Epithelial cell of proximal tubule (primary cell): ENCODE measurements around the gene MFAP5. TPM values are rescaled to one million over a fixed set of nuclear protein-coding genes. Genes with fewer than 3 reads are reported as not detected.
"Not testable (repeated sequence)": the region's sequence is repeated elsewhere in the genome, so short reads cannot be mapped to it uniquely, and the experiment has no call there.

ENCODE experiments used
- DNase-seq: peaks from one replicate; pipeline ENCODE4 v3.0.0-alpha.2; 2011; ENCODE audit warnings: low read depth
- H3K4me3 ChIP-seq: 2 replicates; pipeline ENCODE4 v1.5.1; 2011; ENCODE audit warnings: low read depth, mild to moderate bottlenecking, low read length
- total RNA-seq: library from RNA; depleted of rRNA; stranded (reverse); fragments of >200 nt; gene quantifications from 2 replicates; pipeline ENCODE4 v1.2.3, GENCODE V29; 2015
- TF ChIP-seq, protein P1 (sequence below): conservative IDR thresholded peaks from 2 replicates; pipeline ENCODE4 v1.5.1; 2012; ENCODE audit warnings: low read depth, mild to moderate bottlenecking, low read length

Gene MFAP5
- total RNA-seq, 1 donor from 2014 or later, result 0.75 TPM

GRCh38 chr12:8644345-8645248 is 18.0 kb downstream of the MFAP5 start:
- no peak for DNase-seq

DNA sequence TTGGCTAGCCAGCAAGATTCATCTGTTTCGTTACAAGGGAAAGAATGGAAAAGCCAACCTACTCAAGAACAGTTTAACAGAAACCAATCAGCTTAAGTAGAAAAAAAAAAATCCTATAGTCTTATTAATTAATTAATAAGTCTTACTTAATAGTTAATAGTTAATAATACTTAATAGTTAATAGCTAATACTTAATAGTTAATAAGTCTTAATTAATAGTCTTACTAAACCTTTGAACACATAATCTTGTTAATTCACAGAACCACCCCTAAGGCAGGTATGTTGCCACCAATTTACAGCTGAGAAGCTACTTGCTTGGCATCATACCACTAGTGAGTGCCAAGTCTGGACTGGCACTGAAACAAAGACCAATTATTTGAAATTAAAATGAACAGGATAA is 19.9 kb downstream of the MFAP5 start:
- TF ChIP-seq, protein P1, sequence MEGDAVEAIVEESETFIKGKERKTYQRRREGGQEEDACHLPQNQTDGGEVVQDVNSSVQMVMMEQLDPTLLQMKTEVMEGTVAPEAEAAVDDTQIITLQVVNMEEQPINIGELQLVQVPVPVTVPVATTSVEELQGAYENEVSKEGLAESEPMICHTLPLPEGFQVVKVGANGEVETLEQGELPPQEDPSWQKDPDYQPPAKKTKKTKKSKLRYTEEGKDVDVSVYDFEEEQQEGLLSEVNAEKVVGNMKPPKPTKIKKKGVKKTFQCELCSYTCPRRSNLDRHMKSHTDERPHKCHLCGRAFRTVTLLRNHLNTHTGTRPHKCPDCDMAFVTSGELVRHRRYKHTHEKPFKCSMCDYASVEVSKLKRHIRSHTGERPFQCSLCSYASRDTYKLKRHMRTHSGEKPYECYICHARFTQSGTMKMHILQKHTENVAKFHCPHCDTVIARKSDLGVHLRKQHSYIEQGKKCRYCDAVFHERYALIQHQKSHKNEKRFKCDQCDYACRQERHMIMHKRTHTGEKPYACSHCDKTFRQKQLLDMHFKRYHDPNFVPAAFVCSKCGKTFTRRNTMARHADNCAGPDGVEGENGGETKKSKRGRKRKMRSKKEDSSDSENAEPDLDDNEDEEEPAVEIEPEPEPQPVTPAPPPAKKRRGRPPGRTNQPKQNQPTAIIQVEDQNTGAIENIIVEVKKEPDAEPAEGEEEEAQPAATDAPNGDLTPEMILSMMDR, result no peak
- H3K4me3 ChIP-seq, result no peak overlapping the region
- DNase-seq, result no peak

More at GRCh38 chr12:8644345-8645248, 18.0 kb downstream of the MFAP5 start:
- TF ChIP-seq, protein P1, result no peak
- H3K4me3 ChIP-seq, result no peak overlapping the region

DNA sequence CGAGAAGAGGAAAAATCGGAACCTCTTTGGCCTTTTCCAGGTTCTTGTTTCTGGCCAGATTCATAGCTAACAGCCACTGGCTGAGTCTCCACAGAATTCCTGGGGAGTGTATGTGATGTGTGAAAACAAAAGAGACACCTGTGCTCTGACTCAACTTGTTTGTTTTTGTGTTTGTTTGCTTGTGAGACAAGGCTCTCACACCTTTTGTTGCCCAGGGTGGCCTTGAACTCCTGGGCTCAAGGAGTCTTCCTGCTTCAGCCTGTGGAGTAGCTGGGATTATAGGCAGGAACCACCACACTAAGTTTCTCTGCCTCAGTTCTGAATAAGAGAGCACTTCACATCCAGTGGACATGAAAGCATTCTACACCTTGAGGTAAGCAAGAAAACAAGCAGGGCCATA is 22.7 kb downstream of the MFAP5 start:
- H3K4me3 ChIP-seq, result no peak overlapping the region
- DNase-seq, result no peak
- TF ChIP-seq, protein P1, result no peak

GRCh38 chr12:8638951-8639350 is 23.7 kb downstream of the MFAP5 start:
- no peak overlapping the region for H3K4me3 ChIP-seq
- DNase-seq, result no peak
- TF ChIP-seq, protein P1, result no peak

DNA sequence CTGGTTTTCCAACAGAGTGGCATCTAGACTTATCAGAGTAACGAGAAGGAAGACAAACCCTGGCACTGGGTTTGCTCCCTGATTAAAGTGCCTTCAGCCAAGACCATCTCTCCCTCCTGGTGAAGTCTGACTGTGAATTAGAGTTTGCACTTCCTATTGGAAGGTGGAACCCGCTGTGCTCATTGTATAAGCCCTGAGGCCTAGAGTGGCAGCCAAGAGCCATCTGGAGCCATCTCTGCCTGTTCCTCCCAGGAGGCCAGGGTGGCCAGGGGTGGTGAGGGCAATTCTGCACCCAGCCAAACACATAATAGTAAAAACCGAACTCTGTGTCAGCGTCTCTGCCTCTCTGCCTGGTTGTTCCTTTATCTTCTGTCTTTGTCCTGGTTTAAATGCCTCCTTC is 25.0 kb downstream of the MFAP5 start:
- DNase-seq, result no peak
- TF ChIP-seq, protein P1, result no peak
- no peak overlapping the region for H3K4me3 ChIP-seq

GRCh38 chr12:8637244-8637643 is 25.4 kb downstream of the MFAP5 start:
- no peak for DNase-seq
- TF ChIP-seq, protein P1, result no peak
- H3K4me3 ChIP-seq, result no peak overlapping the region

GRCh38 chr12:8636581-8636980 is 26.0 kb downstream of the MFAP5 start:
- no peak for DNase-seq
- H3K4me3 ChIP-seq, result no peak overlapping the region
- TF ChIP-seq, protein P1, result no peak

DNA sequence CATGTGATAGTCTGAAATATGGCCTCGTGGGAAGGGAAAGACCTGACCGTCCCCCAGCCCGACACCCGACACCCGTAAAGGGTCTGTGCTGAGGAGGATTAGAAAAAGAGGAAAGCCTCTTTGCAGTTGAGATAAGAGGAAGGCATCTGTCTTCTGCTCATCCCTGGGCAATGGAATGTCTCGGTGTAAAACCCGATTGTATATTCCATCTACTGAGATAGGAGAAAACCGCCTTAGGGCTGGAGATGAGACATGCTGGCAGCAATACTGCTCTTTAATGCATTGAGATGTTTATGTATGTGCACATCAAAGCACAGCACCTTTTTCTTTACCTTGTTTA is 26.6 kb downstream of the MFAP5 start:
- not testable (repeated sequence) for H3K4me3 ChIP-seq, DNase-seq

GRCh38 chr12:8635342-8636006 is 27.2 kb downstream of the MFAP5 start:
- not testable (repeated sequence) for DNase-seq, H3K4me3 ChIP-seq
